ENCODE results near the gene TNFSF15.

DNA sequence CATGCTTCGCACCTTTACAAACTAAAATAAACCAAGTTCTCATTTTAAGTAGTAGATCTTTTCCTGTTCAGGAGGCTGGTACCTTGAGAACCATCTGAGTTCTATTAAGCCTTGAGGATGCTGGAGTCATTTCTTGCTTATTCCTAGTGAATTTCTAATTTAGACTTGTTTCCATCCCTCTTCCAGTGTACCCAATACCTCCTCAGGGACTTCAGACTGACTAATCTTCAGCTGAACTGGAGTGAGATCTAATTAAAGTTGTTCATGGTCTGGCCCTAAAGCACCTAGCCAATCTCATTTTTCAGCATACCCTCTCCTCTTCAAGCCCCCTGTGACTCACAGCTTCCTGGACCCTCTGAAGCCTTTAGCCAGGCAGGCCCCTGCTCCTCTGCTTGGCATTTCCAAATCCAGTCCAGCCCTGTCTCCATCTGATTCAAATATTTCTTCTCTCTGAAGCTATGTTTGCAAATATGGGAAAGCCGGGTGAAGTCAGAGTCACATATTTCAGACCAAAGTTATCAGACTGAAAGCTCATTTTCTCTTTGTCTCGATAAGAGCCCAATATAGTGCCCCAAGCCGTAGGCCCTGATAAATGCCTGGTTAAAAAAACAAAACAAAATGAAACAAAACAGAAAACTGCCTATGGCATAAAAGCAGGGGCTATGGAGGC is 19.4 kb upstream of the TNFSF15 start:
- no peak for TF ChIP-seq CTCF (IDR thresholded peaks at IDR 0.05)
- no peak for TF ChIP-seq SIN3A (IDR thresholded peaks at IDR 0.05; ENCODE audit: borderline replicate concordance, insufficient read depth, low read depth, low read length)
- TF ChIP-seq POLR2AphosphoS5 (IDR thresholded peaks at IDR 0.05; ENCODE audit: low read depth, low read length) = no peak
- no peak for TF ChIP-seq REST (IDR thresholded peaks at IDR 0.05; ENCODE audit: insufficient read depth in 1 of 2, low read depth in 2 of 2, low read length in 1 of 2)
- no peak for TF ChIP-seq TCF7L2 (IDR thresholded peaks at IDR 0.05; ENCODE audit: low read depth, low read length)

All from Panc1 (cell line).